GM19328 (cell line): ENCODE data around the gene SPRING1.
"Not testable (repeated sequence)": the region's sequence is repeated elsewhere in the genome, so short reads cannot be mapped to it uniquely, and the experiment has no call there.

Experiments
- ATAC-seq: cut with Tn5 transposase; IDR thresholded peaks from one replicate; pipeline ENCODE4 v1.9.1; 2021; ENCODE audit warnings: mild to moderate bottlenecking, moderate library complexity; ENCODE audit not compliant: unreplicated experiment

The SPRING1 gene

DNA sequence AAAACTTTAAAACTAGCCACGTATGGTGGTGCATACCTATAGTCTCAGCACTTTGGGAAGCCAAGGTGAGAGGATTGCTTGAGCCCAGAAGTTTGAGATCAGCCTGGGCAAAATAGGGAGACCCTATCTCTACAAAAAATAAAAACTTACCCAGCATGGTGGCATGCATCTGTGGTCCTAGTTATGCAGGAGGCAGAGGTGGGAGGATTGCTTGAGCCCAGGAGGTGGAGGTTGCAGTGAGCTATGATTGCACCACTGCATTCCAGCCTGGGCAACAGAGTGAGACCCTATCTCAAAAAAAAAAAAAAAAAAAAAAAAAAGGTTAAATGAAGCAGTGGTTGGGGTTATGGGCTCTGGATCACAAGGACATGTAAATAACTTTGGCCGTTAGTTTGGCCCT is 4.9 kb upstream of the SPRING1 start:
- ATAC-seq: not testable (repeated sequence)

DNA sequence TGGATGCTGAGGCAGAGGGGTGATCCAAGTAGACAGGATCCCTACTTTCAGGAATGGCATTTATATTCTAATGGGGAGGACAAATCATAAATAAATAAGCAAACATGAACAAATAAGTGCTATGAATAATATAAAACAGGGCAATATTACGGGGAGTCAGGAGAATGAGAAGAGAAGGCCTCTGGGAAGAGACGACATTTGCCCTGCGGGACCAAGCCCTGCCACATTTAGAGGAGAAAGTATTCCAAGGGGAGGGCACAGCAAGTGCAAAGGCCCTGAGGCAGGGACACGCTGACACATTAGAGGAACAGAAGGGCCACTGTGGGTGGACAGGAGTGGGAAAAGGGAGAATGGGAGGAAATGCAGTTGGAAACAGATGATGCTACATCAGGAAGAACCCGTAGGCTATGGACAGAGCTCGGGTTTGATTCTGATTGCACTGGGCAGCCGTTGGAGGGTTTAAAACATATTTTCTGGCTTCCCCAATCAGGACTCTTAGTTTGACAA is 1.6 kb upstream of the SPRING1 start:
- no peak for ATAC-seq

DNA sequence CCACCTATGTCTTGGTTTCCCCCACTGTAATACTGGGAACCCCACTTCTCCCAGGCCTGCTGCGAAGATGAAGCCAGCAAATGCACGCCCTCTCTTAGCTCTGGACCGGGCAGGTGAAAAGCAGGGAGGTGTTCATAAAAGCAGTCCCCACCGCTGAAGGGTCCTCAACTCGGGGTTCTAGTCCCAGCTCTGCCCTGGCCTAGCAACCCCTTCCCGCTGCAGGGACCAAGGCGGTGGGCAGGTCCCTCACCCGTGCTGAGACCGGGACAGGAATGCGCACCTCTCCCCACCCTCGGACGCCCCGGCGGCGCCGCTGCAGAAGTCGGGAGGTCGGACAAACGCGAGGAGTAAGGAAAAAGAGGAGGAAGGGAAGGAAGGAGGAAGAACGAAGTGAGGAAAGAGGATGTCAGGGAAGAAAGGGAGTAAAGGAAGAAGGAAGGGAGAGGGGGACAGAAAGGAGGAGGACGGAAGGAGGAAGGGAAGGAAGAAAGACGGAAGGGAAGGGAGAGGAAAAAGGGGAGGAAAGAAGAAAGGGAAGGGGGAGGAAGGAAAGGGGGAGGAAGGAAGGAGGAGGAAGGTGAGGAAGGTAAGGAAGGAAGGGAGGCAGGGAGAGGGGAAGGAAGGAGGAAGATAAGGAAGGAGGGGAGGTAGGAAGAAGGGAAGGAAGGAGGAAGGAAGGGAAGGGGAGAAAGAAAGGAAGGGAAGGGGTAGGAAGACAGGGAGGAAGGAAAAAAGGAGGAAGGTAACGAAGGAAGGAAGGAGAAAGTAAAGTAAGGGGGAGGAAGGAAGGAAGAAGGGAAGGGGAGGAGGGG is 701 bp downstream of the SPRING1 start:
- no peak for ATAC-seq

DNA sequence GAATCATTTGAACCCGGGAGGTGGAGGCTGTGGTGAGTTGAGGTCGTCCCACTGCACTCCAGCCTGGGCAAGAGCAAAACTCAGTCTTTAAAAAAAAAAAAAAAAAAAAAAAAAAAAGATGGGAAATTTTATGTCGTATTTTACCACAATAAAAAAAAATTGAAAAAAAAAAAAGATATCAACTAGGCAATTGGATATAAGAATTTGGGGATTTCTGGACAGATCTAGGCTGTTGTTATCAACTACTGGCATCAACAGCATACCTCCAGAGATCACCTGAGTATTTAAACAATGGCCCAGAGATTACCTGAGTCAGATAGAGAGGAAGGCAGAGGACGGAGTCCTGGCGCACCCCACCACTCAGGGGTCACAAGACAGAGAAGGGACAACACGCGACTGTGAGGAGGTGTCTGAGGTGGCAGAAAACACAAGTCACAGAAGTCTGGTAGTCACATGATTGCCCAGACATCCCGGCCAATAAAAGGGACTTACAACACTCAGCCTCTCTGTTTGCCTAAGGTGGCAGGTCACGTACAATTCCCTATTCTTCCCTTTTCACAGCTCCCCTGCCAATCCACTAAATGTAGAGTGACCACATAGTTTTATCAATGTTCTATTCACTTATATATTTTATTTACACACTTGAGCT is 1.8 kb downstream of the SPRING1 start:
- no peak for ATAC-seq

DNA sequence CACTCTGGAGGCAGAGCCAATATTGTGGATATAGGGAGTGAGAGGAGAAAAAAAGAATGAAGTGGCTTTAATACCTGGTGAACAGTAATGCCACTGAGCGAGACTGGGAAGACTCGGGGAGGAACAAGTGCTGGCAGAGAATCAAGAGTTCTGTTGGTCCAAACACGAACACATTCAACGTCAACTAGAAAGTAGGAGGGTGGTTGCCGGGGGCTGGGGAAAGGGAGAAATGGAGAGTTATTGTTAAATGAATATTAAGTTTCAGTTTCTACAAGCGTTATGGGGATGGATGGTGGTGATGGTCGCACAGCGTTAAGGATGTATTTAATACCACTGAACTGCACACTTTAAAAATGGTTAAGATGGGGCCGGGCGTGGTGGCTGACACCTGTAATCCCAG is 2.8 kb downstream of the SPRING1 start:
- ATAC-seq: no peak

DNA sequence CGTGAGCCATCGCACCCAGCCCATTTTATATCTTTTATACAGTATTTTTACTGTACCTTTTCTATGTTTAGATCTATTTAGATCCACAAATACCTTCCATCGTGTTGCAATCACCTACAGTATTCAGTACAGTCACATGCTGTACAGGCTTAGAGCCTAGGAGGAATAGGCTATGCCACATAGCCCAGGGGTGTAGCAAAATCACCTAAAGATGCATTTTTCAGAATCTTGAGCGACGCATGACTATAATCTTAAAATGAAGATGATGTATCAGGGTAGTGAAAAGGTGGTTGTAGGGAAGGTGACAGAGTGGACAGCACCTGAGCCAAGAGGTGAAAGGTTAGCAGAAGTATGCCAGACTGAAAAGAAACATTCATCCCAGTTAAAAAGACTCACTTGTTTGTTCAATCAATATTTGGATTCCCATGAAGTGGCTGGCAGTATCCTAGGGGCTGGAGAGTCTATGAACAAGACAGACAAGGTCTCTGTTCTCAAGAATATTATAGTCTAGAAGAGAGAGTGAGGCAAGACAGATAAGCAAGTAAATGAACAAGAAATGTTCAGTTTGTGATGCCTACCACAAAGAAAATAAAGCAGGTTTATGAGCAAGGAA is 3.6 kb downstream of the SPRING1 start:
- no peak for ATAC-seq

DNA sequence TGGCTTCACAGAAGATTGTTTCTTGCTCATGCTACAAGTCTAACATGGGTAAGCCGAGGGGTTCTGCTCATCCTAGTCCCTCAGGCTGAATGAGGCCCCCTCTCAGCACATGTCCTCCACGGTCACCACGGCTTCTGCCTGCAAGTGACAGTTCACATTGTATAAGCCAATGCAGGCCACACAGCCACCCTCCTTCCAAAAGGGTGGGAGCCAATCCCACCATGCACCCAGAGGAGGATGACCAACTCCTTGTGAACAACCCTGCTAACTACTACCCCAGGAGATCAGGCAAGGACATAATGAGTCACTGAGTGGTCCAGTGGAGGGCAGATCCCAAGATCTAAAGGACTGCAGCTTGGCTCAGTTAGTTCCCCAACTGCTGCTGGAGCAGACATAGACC is 6.1 kb downstream of the SPRING1 start:
- ATAC-seq: no peak

DNA sequence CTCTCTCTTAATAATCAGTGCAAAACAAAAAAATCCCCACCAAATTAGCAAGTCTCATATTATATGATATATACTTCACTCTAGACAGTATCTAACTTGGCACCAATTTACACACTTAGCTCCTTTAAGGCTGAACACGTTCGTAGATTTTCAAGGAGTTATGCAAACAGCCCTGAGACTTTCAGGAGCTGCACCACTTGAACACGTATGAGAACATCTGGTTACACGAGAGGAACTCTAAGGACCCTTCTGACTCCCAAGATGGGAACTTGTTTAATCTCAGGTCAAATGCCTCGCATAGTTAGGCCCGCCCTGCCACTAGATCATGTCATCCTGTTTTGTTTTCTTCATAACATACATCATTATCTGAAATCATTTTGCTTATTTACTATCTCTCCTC is 10.0 kb downstream of the SPRING1 start:
- ATAC-seq: no peak

DNA sequence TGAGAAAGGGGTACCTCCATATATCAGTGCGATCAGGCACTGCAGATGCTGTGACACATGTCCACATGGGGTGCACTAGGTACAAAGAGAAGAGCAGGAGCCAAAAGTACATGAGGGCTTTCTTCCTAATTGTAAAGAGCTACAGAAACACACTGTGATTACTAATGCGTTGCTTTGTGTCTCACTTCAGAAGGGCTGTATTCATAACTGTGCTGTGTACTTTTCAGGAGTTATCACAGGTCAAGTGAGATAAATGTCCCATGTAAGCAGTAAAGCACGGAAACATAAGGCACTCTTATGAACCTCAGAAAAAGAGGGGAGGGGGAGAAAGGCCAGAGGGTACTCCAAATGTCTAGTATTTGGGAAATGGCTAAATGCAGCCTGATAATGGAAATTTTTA is 10.6 kb downstream of the SPRING1 start:
- ATAC-seq: no peak

DNA sequence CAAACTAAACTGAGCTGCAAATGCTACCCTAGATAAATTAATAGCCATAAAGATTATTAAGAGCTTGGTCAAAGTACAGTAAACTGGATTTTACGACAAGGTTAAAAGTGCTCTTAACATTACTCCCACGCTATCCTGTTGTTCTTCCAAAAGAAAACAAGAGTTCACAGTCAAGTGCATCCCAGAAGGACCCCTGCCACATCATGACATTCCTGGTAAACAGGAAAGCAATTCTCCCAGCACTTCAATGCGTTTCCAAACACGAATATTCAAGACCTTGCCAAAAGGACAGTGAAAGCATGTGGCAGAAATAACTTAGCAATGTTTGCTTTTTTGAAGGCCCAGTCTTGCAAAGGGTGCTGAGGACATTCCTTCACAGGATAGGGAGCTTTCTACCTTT is 11.2 kb downstream of the SPRING1 start:
- no peak for ATAC-seq

DNA sequence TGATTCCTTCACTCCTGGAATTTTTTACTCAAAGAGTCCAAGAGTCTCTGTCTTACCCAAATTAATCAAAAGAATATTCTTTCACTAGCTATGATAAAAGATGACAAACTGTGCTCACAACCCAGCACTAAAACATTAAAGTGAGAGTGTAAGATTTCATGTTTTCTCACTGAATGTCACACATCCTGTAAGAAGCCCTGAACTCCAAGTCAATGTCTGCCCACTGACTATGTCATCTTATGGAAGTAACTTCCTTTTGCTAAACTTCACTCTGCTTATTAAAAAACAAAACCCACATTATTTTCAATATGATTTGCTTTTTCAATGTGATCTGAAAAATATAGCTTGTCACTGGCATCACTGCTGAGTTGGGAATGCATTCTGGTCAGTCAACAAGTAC is 15.6 kb downstream of the SPRING1 start:
- ATAC-seq: no peak

DNA sequence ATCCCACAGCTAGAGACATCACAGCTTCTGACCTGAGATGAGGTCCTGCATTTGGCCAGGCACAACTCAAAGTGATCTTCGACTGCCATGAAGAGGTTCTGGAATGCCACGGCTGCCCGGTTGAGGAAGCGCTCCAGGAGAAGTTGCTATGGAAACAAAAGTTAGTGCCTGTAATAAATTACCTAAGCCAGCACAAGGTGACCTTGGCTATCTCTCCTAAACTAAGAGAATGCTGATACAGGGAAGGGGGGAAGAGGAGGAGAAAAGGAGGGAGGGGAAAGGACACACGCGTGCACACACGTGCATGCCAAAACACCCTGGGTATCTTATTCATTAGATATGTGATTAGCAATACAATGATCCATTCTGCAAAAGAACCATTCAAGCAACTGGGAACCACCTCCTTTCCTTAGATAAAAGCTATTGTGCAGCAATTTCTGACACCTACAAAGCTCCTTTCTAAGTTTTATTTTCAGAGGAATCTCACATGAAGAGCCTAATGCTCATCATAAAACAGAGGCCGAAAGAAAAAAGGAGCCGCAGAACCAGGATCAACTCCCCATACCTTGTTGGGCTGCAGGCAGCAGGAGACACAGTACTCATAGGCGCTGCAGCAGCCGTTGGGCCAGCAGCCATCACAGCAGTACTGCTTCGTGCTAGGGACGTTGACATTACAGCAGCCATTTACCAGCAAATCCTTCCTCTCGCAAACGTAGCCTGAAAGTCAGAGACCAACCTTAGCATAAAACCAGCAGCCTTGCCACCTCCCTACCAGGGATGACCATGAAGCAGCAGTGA is 17.9 kb downstream of the SPRING1 start:
- no peak for ATAC-seq

DNA sequence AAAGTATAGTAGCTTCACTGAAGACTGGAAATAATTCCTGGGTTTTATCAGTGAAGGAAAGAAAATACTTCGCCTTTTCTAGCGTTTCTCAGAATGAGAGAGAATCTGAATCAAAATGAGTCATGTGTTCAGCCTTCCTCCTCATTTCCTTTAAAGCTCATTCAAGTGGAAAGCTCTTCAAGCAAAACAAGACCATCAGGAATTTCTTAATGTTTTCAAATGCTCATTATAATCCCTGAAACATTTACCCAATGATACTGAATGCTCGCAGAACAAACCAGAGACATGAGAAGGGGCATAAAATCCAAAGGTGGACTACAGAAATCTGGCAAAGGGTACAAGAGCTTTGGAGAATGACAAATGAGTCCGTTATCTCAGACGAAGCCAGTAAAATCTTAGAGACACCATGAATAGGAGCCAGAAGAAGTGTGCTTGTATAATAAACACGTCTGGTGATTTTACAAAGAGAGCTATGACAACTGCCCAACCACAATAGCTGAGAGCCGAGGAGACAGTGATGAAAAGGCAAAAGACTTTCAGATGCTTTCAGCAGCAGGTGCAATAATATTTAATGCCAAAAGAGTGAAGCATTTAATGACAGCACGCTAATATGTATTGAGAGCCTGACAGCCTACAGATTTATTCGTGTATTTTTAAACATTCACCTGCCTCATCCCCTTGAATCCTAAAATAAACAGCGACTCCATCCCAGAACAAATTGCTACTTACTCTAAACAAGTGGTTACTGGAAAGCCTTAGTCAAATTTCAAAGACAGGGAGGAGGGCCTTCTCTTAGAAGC is 19.0 kb downstream of the SPRING1 start:
- no peak for ATAC-seq

DNA sequence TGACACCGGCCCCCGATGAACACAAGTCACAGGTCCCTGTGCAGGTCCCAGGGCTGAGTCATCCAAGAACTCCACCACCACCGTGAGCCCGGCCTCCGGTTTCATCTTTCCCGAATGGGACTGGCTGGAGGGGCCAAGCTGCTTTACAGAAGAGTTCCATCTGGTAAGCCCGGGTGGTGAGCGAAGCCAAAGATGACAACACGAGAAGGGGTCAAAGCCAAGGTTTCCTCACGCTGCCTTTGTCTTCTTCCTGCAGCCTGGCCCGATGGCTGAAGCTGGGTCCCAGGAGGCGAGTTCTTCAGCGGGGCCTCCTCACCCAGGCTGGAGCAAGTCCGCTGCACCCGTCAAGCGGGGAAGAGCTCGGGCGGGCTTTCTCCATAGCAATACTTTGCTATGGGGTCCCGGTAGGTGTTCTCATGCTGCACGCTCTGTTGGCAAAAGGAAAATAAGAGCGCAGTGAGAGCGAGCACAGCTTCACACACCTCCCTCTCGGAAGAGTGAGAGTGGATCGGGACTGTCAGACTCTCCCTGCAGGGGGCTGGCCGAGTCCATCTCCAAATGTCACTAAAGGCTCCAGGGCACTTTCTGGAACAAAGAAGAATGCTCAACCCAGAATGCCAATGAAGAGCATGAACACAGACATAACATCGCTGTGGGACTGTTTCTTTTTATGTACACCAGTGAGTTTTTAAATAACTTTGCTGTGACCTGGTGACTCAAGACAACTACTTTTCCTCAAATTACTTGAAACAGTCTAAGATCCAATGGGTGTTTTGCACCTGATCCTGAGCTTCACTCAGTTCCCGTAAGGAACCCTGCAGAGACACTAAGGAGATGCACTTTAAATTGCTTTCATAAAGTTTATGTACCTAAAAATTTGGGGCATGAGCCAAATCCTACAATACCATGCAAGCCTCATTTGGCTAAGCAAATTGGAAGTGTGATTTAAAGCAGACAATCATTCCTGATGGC is 20.1 kb downstream of the SPRING1 start:
- no peak for ATAC-seq

DNA sequence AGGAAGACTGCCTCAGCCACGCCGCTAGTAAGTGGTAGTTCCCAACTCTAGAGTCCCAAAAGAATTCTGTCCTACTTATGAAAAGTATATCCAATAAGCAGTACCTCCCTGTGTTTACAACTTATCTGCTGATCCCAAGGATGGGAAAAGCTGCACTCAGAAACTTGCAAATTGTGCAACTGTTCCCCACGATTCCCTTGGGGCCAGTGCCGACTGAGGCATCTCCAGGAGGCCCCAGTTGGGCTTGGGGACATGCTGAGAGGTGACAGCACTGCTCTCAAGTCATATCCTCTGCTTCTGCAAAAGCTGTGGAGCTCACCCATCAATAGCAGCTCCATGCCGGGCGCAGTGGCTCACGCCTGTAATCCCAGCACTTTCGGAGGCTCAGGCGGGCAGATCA is 23.7 kb downstream of the SPRING1 start:
- no peak for ATAC-seq

DNA sequence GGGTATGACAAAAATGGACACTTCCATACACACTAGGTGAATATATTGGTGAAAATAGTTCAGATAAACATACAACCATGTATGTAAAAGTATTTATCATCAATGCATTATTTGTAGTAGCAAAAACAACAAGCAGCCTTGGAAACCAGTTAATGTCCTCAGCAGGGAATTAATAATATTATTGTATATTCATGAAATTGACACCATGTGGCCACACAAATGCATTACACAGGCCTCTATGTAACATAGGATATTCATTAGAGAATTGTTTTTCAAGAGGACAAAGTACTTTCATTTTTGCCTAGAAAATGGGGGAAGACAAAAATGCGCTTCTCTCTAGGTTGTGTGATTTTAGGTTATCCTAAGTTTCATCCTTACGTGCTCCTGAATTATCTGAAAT is 24.3 kb downstream of the SPRING1 start:
- ATAC-seq: no peak

DNA sequence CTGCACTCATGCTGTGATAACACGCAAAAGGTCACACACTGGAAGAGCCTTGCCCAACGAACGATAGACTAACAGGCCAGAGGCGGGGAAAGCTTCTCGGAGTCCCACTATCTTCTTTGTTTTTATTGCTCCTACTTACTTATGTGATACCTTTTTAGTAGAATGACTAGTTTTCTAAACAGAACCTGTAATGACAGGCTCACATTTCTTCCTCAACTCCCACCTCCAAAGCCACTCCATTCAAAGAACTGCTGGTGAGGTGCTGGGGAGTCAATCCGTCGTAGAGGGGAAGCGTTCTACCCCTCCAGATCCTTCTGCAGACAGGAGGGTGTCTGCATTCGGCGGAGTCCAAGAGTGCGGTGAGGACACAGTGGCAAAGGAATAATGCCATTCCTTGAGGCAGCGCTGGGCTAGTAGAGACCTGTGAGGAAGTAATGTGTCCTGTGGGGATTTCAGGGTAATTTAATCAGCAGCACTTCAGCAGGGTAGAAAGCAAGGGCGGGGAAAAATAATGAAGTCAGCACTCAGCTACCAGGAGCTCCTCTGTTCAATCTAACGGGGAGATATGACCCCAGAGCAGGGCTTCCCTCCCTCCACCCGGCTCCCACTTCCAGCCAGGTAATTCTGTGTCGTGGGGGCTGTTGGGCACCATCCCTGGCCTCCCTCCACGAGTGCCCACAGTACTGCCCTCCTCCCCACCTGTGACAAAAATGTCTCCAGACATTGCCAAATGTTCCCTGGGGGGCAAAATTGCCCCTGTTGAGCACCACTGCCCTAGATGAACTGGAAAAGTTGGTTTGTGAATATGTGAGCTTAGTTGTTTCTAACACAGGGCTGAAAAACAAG is 25.2 kb downstream of the SPRING1 start:
- ATAC-seq: no peak
